Endothelial cell of umbilical vein (primary cell): ENCODE measurements around the gene RAI1. TPM values are rescaled to one million over a fixed set of nuclear protein-coding genes. Genes with fewer than 3 reads are reported as not detected.

Source experiments
- BruUV-seq: library from RNA; stranded (reverse); fragments of 400-500 nt; replicated peaks from 2 replicates; lab custom pipeline; 2021; lab: Mats Ljungman, UMichigan
- CTCF ChIA-PET: fragments of 300-600, 350-600 bp; sonication (Branson Sonifier 250); formaldehyde crosslinking; loops from one replicate; lab custom pipeline; 2021; ENCODE audit warnings: antibody characterized with exemption, inconsistent platforms; lab: Charles Lee
- POLR2A ChIA-PET: fragments of 300-600, 350-600 bp; sonication (Branson Sonifier 250); formaldehyde crosslinking; loops from one replicate; lab custom pipeline; 2021; ENCODE audit warnings: antibody characterized with exemption, inconsistent platforms; lab: Charles Lee
- DNase-seq: peaks from one replicate; pipeline ENCODE4 v3.0.0-alpha.2; 2011; ENCODE audit warnings: low read depth, low spot score
- FAIRE-seq: peaks from 2 replicates; lab custom pipeline; 2011; peaks lifted over from hg19 to GRCh38; lab: Jason Lieb, UNC
- H2AFZ ChIP-seq: 2 replicates; pipeline ENCODE4 v1.6.0; 2012; ENCODE audit warnings: low read depth, low read length, control low read depth, inconsistent platforms
- H3K27ac ChIP-seq: 2 replicates; pipeline ENCODE4 v1.5.1; 2011; ENCODE audit warnings: low read depth, mild to moderate bottlenecking, control low read depth, low read length, moderate library complexity; ENCODE audit not compliant: insufficient read depth
- H3K27me3 ChIP-seq, 2 experiments: 2 replicates each; pipeline versions ENCODE4 v1.6.0 to v1.6.1; 2011; ENCODE audit warnings: low read length in 2 of 2, mixed read lengths in 1 of 2; ENCODE audit not compliant: control insufficient read depth in 2 of 2, insufficient read depth in 2 of 2
- H3K36me3 ChIP-seq, 2 experiments: 2 replicates in 1 of 2; 3 replicates in 1 of 2; pipeline ENCODE4 v1.5.1; 2011; ENCODE audit warnings: low read length in 2 of 2, mild to moderate bottlenecking in 1 of 2, moderate library complexity in 1 of 2; ENCODE audit not compliant: control insufficient read depth in 2 of 2, insufficient read depth in 2 of 2; ENCODE audit errors: extremely low read depth in 1 of 2
- H3K4me1 ChIP-seq: 3 replicates; pipeline ENCODE4 v1.5.1; 2011; ENCODE audit warnings: mild to moderate bottlenecking, low read length; ENCODE audit not compliant: control insufficient read depth, insufficient read depth; ENCODE audit errors: extremely low read depth
- H3K4me2 ChIP-seq: 2 replicates; pipeline ENCODE4 v1.6.1; 2011; ENCODE audit warnings: low read length, control low read depth, mixed read lengths; ENCODE audit not compliant: insufficient read depth
- H3K4me3 ChIP-seq, 3 experiments: fragments of 200-600 bp in 1 of 3; sonication (generic), shearing (Covaris generic) in 1 of 3; replicated peaks in 1 of 3; 2 replicates each; pipeline ENCODE4 v1.5.1; 2011 to 2016; ENCODE audit warnings: control low read depth in 3 of 3, low read length in 3 of 3, mild to moderate bottlenecking in 2 of 3, inconsistent platforms in 1 of 3, low read depth in 1 of 3, moderate library complexity in 1 of 3; ENCODE audit not compliant: insufficient read depth in 1 of 3
- H3K79me2 ChIP-seq: 2 replicates; pipeline ENCODE4 v1.6.0; 2012; ENCODE audit warnings: low read length, inconsistent platforms; ENCODE audit not compliant: control insufficient read depth, insufficient read depth
- H3K9ac ChIP-seq: replicated peaks from 2 replicates; pipeline ENCODE3; 2011; ENCODE audit warnings: low read length, control low read depth; ENCODE audit not compliant: insufficient read depth; ENCODE audit errors: extremely low read depth
- H3K9me1 ChIP-seq: replicated peaks from 3 replicates; pipeline ENCODE4 v1.6.0; 2011; ENCODE audit warnings: mild to moderate bottlenecking, low read length; ENCODE audit not compliant: control insufficient read depth, insufficient read depth; ENCODE audit errors: extremely low read depth
- H3K9me3 ChIP-seq: replicated peaks from 2 replicates; pipeline ENCODE4 v1.5.1; 2012; ENCODE audit warnings: low read length, inconsistent platforms; ENCODE audit not compliant: control insufficient read depth, insufficient read depth
- H4K20me1 ChIP-seq: replicated peaks from 2 replicates; pipeline ENCODE3; 2011; ENCODE audit warnings: mild to moderate bottlenecking, low read length; ENCODE audit not compliant: control insufficient read depth, insufficient read depth; ENCODE audit errors: extremely low read depth
- EZH2 ChIP-seq: IDR thresholded peaks from 2 replicates; pipeline ENCODE4 v1.6.1; 2012; ENCODE audit warnings: borderline replicate concordance, low read depth, mild to moderate bottlenecking, moderate library complexity, low read length, inconsistent platforms; ENCODE audit not compliant: severe bottlenecking
- FOS ChIP-seq: IDR thresholded peaks from 2 replicates; pipeline ENCODE4 v1.6.1; 2011; ENCODE audit warnings: mild to moderate bottlenecking, low read length, moderate library complexity, borderline replicate concordance; ENCODE audit not compliant: insufficient read depth
- GATA2 ChIP-seq: IDR thresholded peaks from 2 replicates; pipeline ENCODE4 v1.7.0; 2011; ENCODE audit warnings: low read depth, mild to moderate bottlenecking, moderate library complexity, mixed read lengths, low read length; ENCODE audit not compliant: insufficient read length, insufficient read depth
- JUN ChIP-seq: IDR thresholded peaks from 2 replicates; pipeline ENCODE4 v1.6.1; 2011; ENCODE audit warnings: borderline replicate concordance, low read depth; ENCODE audit not compliant: insufficient read length, insufficient read depth
- MYC ChIP-seq: IDR thresholded peaks from one replicate; pipeline ENCODE4 v1.6.1; 2011; ENCODE audit warnings: mild to moderate bottlenecking, low read depth, low read length
- POLR2A ChIP-seq: IDR thresholded peaks from 2 replicates; pipeline ENCODE4 v1.6.1; 2012; ENCODE audit warnings: low read depth, mild to moderate bottlenecking, control low read depth, low read length
- POLR2AphosphoS5 ChIP-seq: IDR thresholded peaks from 2 replicates; pipeline ENCODE4 v1.6.1; 2012; ENCODE audit warnings: low read depth, mild to moderate bottlenecking, control low read depth, low read length, moderate library complexity; ENCODE audit not compliant: insufficient read depth
- dilution Hi-C: fragments of 300-500 bp; cut with MboI; formaldehyde crosslinking; loops from one replicate; pipeline ENCODE4 v1.15.0; 2019; ENCODE audit warnings: low sequenced_read_pairs; ENCODE audit not compliant: extremely low pct_ligation_motif_present
- intact Hi-C: fragments of 100-400 bp; cut with micrococcal nuclease; formaldehyde crosslinking; loops from one replicate; pipeline ENCODE4 v1.10.0; 2022
- polyA plus RNA-seq, 4 experiments: library from polyadenylated mRNA; depleted of rRNA in 3 of 4; stranded (reverse) in 3 of 4; unstranded in 1 of 4; fragments of >200 nt; gene quantifications; 2 replicates each; pipeline versions ENCODE4 v1.2.1 to v1.2.3, GENCODE V29; 2011 to 2012; ENCODE audit warnings: missing spikeins in 1 of 4
- total RNA-seq: library from RNA; stranded (reverse); gene quantifications from 2 replicates; pipeline ENCODE4 v1.2.3, GENCODE V29; 2021
- TF ChIP-seq, protein P1 (sequence below): IDR thresholded peaks from 2 replicates; pipeline ENCODE4 v1.6.1; 2011; ENCODE audit not compliant: insufficient read depth, insufficient read length
- TF ChIP-seq, protein P2 (sequence below), 2 donors: IDR thresholded peaks; 1 replicate in 1 of 2; 2 replicates in 1 of 2; pipeline ENCODE4 v1.5.1; 2011; ENCODE audit warnings: low read length in 2 of 2, mild to moderate bottlenecking in 2 of 2, moderate library complexity in 2 of 2, control low read depth in 1 of 2, inconsistent platforms in 1 of 2, low read depth in 1 of 2; ENCODE audit not compliant: insufficient read depth in 1 of 2; ENCODE audit errors: extremely low read depth in 1 of 2

The RAI1 gene
- total and polyA plus RNA-seq, 2 donors (not counting 3 experiments of a cell fraction or from before 2014, with no cell fraction given) = 7.8 to 43.3 TPM

- H3K27ac ChIP-seq = no peak overlapping the region
- no TSS peak for BruUV-seq
- no peak overlapping the region for H3K9ac ChIP-seq
- CTCF ChIA-PET = interaction anchor here (1.0 kb wide), 2 partner anchors 16 to 216 kb away, joined by 3 read pairs; no protein-coding TSS in a partner anchor
- peaks cover 15 to 29% of the 10 kb centered on the region in 2 experiments for H3K36me3 ChIP-seq
- no peak overlapping the region for H3K4me3 ChIP-seq
- H3K79me2 ChIP-seq = peaks cover 16% of the 10 kb centered on the region
- no peaks in the 10 kb centered on the region for H3K27me3 ChIP-seq
- dilution Hi-C loops (no loop called here), intact Hi-C loops (loop anchor here (5.0 kb wide), 1 partner anchor 610 kb away; the partner anchor contains the start of gene PLD6)
- H3K9me1 ChIP-seq = no peaks in the 10 kb centered on the region
- peaks cover 10% of the 10 kb centered on the region for H3K4me1 ChIP-seq
- no peak for FAIRE-seq
- no peak overlapping the region for H2AFZ ChIP-seq
- TF ChIP-seq POLR2AphosphoS5 (no peak), MYC (no peak), FOS (no peak), GATA2 (no peak), JUN (no peak), POLR2A (no peak), EZH2 (no peak)
- TF ChIP-seq, protein P1, sequence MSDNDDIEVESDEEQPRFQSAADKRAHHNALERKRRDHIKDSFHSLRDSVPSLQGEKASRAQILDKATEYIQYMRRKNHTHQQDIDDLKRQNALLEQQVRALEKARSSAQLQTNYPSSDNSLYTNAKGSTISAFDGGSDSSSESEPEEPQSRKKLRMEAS = no peak
- TF ChIP-seq, protein P2, sequence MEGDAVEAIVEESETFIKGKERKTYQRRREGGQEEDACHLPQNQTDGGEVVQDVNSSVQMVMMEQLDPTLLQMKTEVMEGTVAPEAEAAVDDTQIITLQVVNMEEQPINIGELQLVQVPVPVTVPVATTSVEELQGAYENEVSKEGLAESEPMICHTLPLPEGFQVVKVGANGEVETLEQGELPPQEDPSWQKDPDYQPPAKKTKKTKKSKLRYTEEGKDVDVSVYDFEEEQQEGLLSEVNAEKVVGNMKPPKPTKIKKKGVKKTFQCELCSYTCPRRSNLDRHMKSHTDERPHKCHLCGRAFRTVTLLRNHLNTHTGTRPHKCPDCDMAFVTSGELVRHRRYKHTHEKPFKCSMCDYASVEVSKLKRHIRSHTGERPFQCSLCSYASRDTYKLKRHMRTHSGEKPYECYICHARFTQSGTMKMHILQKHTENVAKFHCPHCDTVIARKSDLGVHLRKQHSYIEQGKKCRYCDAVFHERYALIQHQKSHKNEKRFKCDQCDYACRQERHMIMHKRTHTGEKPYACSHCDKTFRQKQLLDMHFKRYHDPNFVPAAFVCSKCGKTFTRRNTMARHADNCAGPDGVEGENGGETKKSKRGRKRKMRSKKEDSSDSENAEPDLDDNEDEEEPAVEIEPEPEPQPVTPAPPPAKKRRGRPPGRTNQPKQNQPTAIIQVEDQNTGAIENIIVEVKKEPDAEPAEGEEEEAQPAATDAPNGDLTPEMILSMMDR (IDR thresholded peaks at IDR 0.05; ENCODE audit: extremely low read depth in 1 of 2, insufficient read depth in 1 of 2, low read depth in 1 of 2, low read length in 2 of 2) = no peak
- no peaks in the 10 kb centered on the region for H3K9me3 ChIP-seq
- DNase-seq = no peak
- POLR2A ChIA-PET = no interaction called here
- H4K20me1 ChIP-seq = no peaks in the 10 kb centered on the region
- no peak overlapping the region for H3K4me2 ChIP-seq
Observed at GRCh38 chr17:17817552-17817947, 136.3 kb downstream of the RAI1 start.
